Stomach smooth muscle (tissue), 2 donors: ENCODE measurements around the gene BPIFB2.

Experiments
- H3K27ac ChIP-seq: one replicate; pipeline ENCODE4 v1.7.0; 2013; ENCODE audit warnings: mild to moderate bottlenecking, low read length, inconsistent platforms
- H3K27me3 ChIP-seq, 2 donors: one replicate each; pipeline ENCODE4 v1.7.0; 2013; ENCODE audit warnings: low read length in 2 of 2; ENCODE audit not compliant: insufficient read depth in 2 of 2, control insufficient read depth in 1 of 2
- H3K36me3 ChIP-seq, 2 donors: one replicate each; pipeline ENCODE4 v1.7.0; 2013; ENCODE audit warnings: low read length in 2 of 2; ENCODE audit not compliant: control insufficient read depth in 2 of 2, insufficient read depth in 2 of 2
- H3K4me1 ChIP-seq: one replicate; pipeline ENCODE4 v1.7.0; 2013; ENCODE audit warnings: low read length; ENCODE audit not compliant: control insufficient read depth, insufficient read depth
- H3K4me3 ChIP-seq, 2 donors: one replicate each; pipeline ENCODE4 v1.7.0; 2013; ENCODE audit warnings: low read length in 2 of 2
- H3K9ac ChIP-seq, 2 donors: one replicate each; pipeline ENCODE4 v1.7.0; 2013; ENCODE audit warnings: low read length in 2 of 2, mild to moderate bottlenecking in 1 of 2
- H3K9me3 ChIP-seq, 2 donors: one replicate each; pipeline ENCODE4 v1.7.0; 2013; ENCODE audit warnings: low read length in 2 of 2; ENCODE audit not compliant: control insufficient read depth in 2 of 2
- donor health status: healthy.
- donor health status: Pancreatic carcinoma.

The BPIFB2 gene

GRCh38 chr20:32988008-32988407 lies 19.5 kb upstream of the BPIFB2 start:
- H3K27me3 ChIP-seq, result peaks cover 0 to 2% of the 10 kb centered on the region in 2 donors
- H3K9ac ChIP-seq, result no peak overlapping the region
- no peaks in the 10 kb centered on the region for H3K9me3 ChIP-seq
- no peaks in the 10 kb centered on the region for H3K4me1 ChIP-seq
- H3K27ac ChIP-seq, result no peak overlapping the region
- no peaks in the 10 kb centered on the region for H3K36me3 ChIP-seq
- H3K4me3 ChIP-seq, result no peak overlapping the region

- H3K4me3 ChIP-seq, result no peak overlapping the region
- no peak overlapping the region for H3K9ac ChIP-seq
- no peaks in the 10 kb centered on the region for H3K36me3 ChIP-seq
- H3K27ac ChIP-seq, result no peak overlapping the region
- no peaks in the 10 kb centered on the region for H3K4me1 ChIP-seq
- H3K9me3 ChIP-seq, result no peaks in the 10 kb centered on the region
- peaks cover 0 to 2% of the 10 kb centered on the region in 2 donors for H3K27me3 ChIP-seq
These were observed 17.8 kb upstream of the BPIFB2 start for GRCh38 chr20:32989507-32990283.

GRCh38 chr20:32990426-32990825 lies 17.1 kb upstream of the BPIFB2 start:
- no peak overlapping the region for H3K27ac ChIP-seq
- H3K4me1 ChIP-seq, result no peaks in the 10 kb centered on the region
- no peak overlapping the region for H3K4me3 ChIP-seq
- H3K9ac ChIP-seq, result no peak overlapping the region
- no peaks in the 10 kb centered on the region for H3K36me3 ChIP-seq
- H3K27me3 ChIP-seq, result peaks cover 0 to 2% of the 10 kb centered on the region in 2 donors
- peaks cover 2% of the 10 kb centered on the region in 2 donors for H3K9me3 ChIP-seq

GRCh38 chr20:32991383-32991782 lies 16.1 kb upstream of the BPIFB2 start:
- Histone ChIP-seq H3K36me3 (no peaks in the 10 kb centered on the region), H3K27ac (no peak overlapping the region), H3K9me3 (peaks cover 2 to 5% of the 10 kb centered on the region in 2 donors), H3K9ac (no peak overlapping the region), H3K27me3 (peaks cover 0 to 4% of the 10 kb centered on the region in 2 donors), H3K4me3 (no peak overlapping the region), H3K4me1 (no peaks in the 10 kb centered on the region)

- no peaks in the 10 kb centered on the region for H3K36me3 ChIP-seq
- H3K4me3 ChIP-seq, result no peak overlapping the region
- H3K9ac ChIP-seq, result no peak overlapping the region
- H3K27ac ChIP-seq, result no peak overlapping the region
- H3K9me3 ChIP-seq, result peaks cover 2 to 5% of the 10 kb centered on the region in 2 donors
- no peaks in the 10 kb centered on the region for H3K4me1 ChIP-seq
- peaks cover 0 to 4% of the 10 kb centered on the region in 2 donors for H3K27me3 ChIP-seq
These were observed 15.5 kb upstream of the BPIFB2 start for GRCh38 chr20:32991792-32992641.

- Histone ChIP-seq H3K27me3 (peaks cover 0 to 4% of the 10 kb centered on the region in 2 donors), H3K4me1 (no peaks in the 10 kb centered on the region), H3K36me3 (no peaks in the 10 kb centered on the region), H3K9ac (no peak overlapping the region), H3K4me3 (no peak overlapping the region), H3K27ac (no peak overlapping the region), H3K9me3 (peaks cover 2 to 5% of the 10 kb centered on the region in 2 donors)
These were observed 13.9 kb upstream of the BPIFB2 start for GRCh38 chr20:32993496-32994050.

GRCh38 chr20:32995802-32996201 lies 11.7 kb upstream of the BPIFB2 start:
- Histone ChIP-seq H3K9ac (no peak overlapping the region), H3K27ac (no peak overlapping the region), H3K9me3 (peaks cover 2 to 5% of the 10 kb centered on the region in 2 donors), H3K36me3 (no peaks in the 10 kb centered on the region), H3K4me1 (no peaks in the 10 kb centered on the region), H3K4me3 (no peak overlapping the region), H3K27me3 (peaks cover 0 to 2% of the 10 kb centered on the region in 2 donors)

GRCh38 chr20:32997431-32997830 lies 10.1 kb upstream of the BPIFB2 start:
- no peaks in the 10 kb centered on the region for H3K36me3 ChIP-seq
- H3K4me1 ChIP-seq, result no peaks in the 10 kb centered on the region
- peaks cover 0 to 2% of the 10 kb centered on the region in 2 donors for H3K27me3 ChIP-seq
- no peak overlapping the region for H3K27ac ChIP-seq
- H3K9ac ChIP-seq, result no peak overlapping the region
- H3K9me3 ChIP-seq, result peaks cover 2 to 5% of the 10 kb centered on the region in 2 donors
- no peak overlapping the region for H3K4me3 ChIP-seq

GRCh38 chr20:32999603-33000250 lies 7.8 kb upstream of the BPIFB2 start:
- H3K4me3 ChIP-seq, result no peak overlapping the region
- peaks cover 0 to 2% of the 10 kb centered on the region in 2 donors for H3K27me3 ChIP-seq
- peaks cover 2 to 10% of the 10 kb centered on the region in 2 donors for H3K9me3 ChIP-seq
- no peaks in the 10 kb centered on the region for H3K36me3 ChIP-seq
- H3K9ac ChIP-seq, result no peak overlapping the region
- no peak overlapping the region for H3K27ac ChIP-seq
- no peaks in the 10 kb centered on the region for H3K4me1 ChIP-seq

- H3K9ac ChIP-seq, result no peak overlapping the region
- H3K27me3 ChIP-seq, result peaks cover 0 to 4% of the 10 kb centered on the region in 2 donors
- no peak overlapping the region for H3K27ac ChIP-seq
- no peaks in the 10 kb centered on the region for H3K36me3 ChIP-seq
- no peaks in the 10 kb centered on the region for H3K4me1 ChIP-seq
- H3K9me3 ChIP-seq, result peaks cover 4 to 15% of the 10 kb centered on the region in 2 donors
- no peak overlapping the region for H3K4me3 ChIP-seq
These were observed 6.6 kb upstream of the BPIFB2 start for GRCh38 chr20:33000802-33001466.
